GM10248 (cell line): ENCODE measurements around the gene UBAP2L.

Experiments
- CTCF ChIA-PET: fragments of 300-600 bp; sonication (Branson Sonifier 250); formaldehyde crosslinking; extraction: SDS; loops from one replicate; lab custom pipeline; 2021; ENCODE audit warnings: antibody characterized with exemption; lab: Yijun Ruan, JAX
- POLR2A ChIA-PET: fragments of 350-650 bp; sonication (Branson Sonifier 250); formaldehyde crosslinking; extraction: SDS; loops from one replicate; lab custom pipeline; 2020; ENCODE audit warnings: antibody characterized with exemption; lab: Yijun Ruan, JAX
- DNase-seq: peaks from one replicate; pipeline ENCODE4 v3.0.0; 2012; ENCODE audit errors: extremely low spot score
- CTCF ChIP-seq: IDR thresholded peaks from 2 replicates; pipeline ENCODE4 v1.5.1; 2012; ENCODE audit warnings: mild to moderate bottlenecking, low read depth; ENCODE audit errors: extremely low read depth, missing control alignments, control extremely low read depth

UBAP2L gene

DNA sequence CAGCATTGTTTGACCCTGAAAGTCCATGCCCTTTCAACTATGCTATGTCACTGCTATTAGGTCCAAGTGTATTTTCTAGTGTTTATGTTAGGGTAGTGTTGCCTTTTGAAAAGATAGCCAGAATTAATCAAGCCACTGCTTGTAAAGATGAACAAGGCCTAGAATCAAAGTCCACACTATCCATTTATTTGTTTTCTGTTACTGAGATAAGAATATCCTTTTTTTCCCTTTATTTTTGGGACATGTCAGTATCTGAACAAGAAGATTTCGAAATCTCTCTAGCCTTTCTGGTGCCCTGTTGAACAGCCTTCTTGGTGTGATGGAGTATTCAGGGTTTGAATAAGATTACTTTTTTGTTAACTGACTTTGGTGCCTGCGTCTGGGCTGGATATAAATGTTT, 16.7 kb downstream of the UBAP2L start:
- no peak for TF ChIP-seq CTCF
- no peak for DNase-seq
- POLR2A ChIA-PET = interaction anchor here (0.5 kb wide), 1 partner anchor 33 kb away, joined by 3 read pairs; no protein-coding TSS in a partner anchor
- CTCF ChIA-PET = no interaction called here

DNA sequence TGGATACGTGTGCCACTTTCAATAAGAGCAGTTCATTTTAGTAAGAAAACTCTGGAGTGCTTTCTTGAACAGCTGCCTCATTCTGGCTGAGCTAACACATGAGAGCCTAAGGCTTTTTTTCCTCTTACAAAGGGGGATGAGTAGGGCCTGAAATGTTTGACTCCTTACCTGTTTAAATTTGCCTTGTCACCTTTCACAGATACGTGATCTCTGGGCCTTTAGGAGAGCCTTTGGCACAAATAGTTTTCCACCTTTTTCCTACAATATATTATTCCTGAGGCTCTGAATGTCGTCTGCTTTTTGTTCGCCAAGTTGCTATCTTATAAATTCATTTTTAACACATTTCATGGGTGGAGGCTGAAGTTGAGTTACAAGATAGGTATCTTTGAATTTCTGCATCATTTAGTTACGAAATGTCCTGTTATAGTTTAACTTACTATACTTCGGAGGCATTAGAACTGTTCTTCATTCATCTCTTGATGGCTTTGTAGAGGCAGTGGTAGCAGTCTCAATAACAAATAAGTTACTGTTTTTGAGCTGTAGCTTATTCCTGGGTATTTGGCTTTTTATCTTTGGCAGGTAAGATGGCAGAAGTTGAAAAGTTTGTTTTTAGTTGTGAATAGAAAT, 17.2 kb downstream of the UBAP2L start:
- DNase-seq = no peak
- TF ChIP-seq CTCF = no peak
- ChIA-PET CTCF (interaction anchor here (1.0 to 1.2 kb wide), 2 partner anchors 11 to 14 kb away, joined by 4 read pairs; no protein-coding TSS in a partner anchor), POLR2A (no interaction called here)

DNA sequence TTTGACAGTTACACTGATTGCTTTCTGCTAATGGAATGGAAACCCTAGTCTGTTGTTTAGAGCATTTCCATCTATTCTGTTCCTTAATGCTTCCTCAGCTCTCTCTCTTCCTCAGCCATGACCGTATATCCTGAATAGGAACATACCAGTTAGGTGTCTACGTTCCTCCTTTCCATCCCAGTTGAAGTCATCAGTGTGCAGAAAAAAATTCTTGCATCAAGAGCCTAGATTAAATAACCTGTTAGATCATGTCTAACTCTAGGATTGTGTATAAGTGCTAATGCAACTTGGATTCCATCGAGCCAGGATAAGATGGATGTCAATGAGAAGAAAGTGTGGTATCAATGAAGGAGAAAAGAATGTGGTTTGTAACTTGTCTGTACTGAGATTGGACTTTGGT, 18.7 kb downstream of the UBAP2L start:
- CTCF ChIA-PET = no interaction called here

GRCh38 chr1:154240294-154240833, 19.6 kb downstream of the UBAP2L start:
- DNase-seq = no peak
- CTCF ChIA-PET = interaction anchor here (1.4 kb wide), 1 partner anchor 10 kb away, joined by 4 read pairs; no protein-coding TSS in a partner anchor
- POLR2A ChIA-PET = no interaction called here
- no peak for TF ChIP-seq CTCF

More for the DNA sequence above, 18.7 kb downstream of the UBAP2L start:
- TF ChIP-seq CTCF = no peak
- no peak for DNase-seq
- POLR2A ChIA-PET = no interaction called here

GRCh38 chr1:154241703-154242351, 21.1 kb downstream of the UBAP2L start:
- CTCF ChIA-PET = interaction anchor here (0.6 kb wide), 1 partner anchor 12 kb away, joined by 3 read pairs; no protein-coding TSS in a partner anchor
- no peak for DNase-seq
- no peak for TF ChIP-seq CTCF
- POLR2A ChIA-PET = no interaction called here

GRCh38 chr1:154253671-154254070, 32.9 kb downstream of the UBAP2L start:
- ChIA-PET POLR2A (no interaction called here), CTCF (no interaction called here)
- no peak for DNase-seq
- TF ChIP-seq CTCF = no peak
